SU-DHL-6 (cell line): ENCODE measurements around the gene KCTD16.

Experiments
- EZH2phosphoT487 ChIP-seq: fragments of 200-600 bp; sonication (generic), shearing (Covaris generic); conservative IDR thresholded peaks from 2 replicates; pipeline ENCODE4 v1.6.1; 2018; ENCODE audit warnings: mild to moderate bottlenecking, antibody characterized with exemption, low read length, moderate library complexity, mixed read lengths
- TF ChIP-seq, protein P1 (sequence below): fragments of 200-600 bp; sonication (generic); IDR thresholded peaks from one replicate; pipeline ENCODE4 v1.5.1; 2017; ENCODE audit warnings: antibody characterized with exemption, mild to moderate bottlenecking, low read length, moderate library complexity; ENCODE audit not compliant: insufficient read depth, poor library complexity, severe bottlenecking

DNA sequence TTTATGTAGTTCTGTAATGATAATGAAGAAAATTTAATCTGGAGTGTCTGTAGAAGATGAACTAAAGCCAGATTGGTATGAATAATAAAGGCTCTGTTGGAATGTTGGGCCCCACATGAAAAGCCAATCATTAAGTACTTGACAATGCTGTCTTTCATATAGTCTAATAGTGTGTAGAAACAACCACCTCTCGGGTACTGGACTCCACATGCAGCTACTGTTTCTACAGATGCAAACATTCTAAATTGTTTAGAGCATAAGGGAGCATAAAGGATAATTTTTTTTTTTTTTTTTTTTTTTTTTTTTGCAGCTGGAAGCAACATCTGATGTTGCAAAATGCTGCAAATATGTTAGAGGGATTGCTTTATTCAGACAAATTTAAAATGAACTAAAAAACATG is 354.3 kb downstream of the KCTD16 start:
- TF ChIP-seq, protein P1, sequence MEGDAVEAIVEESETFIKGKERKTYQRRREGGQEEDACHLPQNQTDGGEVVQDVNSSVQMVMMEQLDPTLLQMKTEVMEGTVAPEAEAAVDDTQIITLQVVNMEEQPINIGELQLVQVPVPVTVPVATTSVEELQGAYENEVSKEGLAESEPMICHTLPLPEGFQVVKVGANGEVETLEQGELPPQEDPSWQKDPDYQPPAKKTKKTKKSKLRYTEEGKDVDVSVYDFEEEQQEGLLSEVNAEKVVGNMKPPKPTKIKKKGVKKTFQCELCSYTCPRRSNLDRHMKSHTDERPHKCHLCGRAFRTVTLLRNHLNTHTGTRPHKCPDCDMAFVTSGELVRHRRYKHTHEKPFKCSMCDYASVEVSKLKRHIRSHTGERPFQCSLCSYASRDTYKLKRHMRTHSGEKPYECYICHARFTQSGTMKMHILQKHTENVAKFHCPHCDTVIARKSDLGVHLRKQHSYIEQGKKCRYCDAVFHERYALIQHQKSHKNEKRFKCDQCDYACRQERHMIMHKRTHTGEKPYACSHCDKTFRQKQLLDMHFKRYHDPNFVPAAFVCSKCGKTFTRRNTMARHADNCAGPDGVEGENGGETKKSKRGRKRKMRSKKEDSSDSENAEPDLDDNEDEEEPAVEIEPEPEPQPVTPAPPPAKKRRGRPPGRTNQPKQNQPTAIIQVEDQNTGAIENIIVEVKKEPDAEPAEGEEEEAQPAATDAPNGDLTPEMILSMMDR: no peak
- TF ChIP-seq EZH2phosphoT487: no peak
